ENCODE results near the gene RAD51B. TPM values are rescaled to one million over a fixed set of nuclear protein-coding genes. Genes with fewer than 3 reads are reported as not detected.

The RAD51B gene
- total RNA-seq, 4 donors from 2014 or later, result 19.6 to 39.7 (median 25.4) TPM

- no peak overlapping the region for H3K27ac ChIP-seq
- H3K4me1 ChIP-seq, result peaks cover 56% of the 10 kb centered on the region
- WGBS, result 74% methylated on average over 5 of the region's 5 CpGs
- TF ChIP-seq POLR2A (IDR thresholded peaks at IDR 0.05) (no peak), EP300 (IDR thresholded peaks at IDR 0.05) (no peak), CTCF (IDR thresholded peaks at IDR 0.05) (no peak), POLR2AphosphoS5 (IDR thresholded peaks at IDR 0.05) (no peak)
- H3K4me3 ChIP-seq, result no peak overlapping the region
- DNase-seq (ENCODE audit: low spot score in 2 of 2), result no peak
- no peaks in the 10 kb centered on the region for H3K27me3 ChIP-seq
- no peaks in the 10 kb centered on the region for H3K36me3 ChIP-seq
- H3K9me3 ChIP-seq, result no peaks in the 10 kb centered on the region
Observed at GRCh38 chr14:68580671-68581070, 761.1 kb downstream of the RAD51B start.

GRCh38 chr14:68583548-68584280, 764.1 kb downstream of the RAD51B start:
- no peaks in the 10 kb centered on the region for H3K27me3 ChIP-seq
- TF ChIP-seq EP300 (IDR thresholded peaks at IDR 0.05) (no peak), POLR2AphosphoS5 (IDR thresholded peaks at IDR 0.05) (no peak), CTCF (IDR thresholded peaks at IDR 0.05) (no peak), POLR2A (IDR thresholded peaks at IDR 0.05) (no peak)
- H3K27ac ChIP-seq, result peak overlapping the region; percentile 83
- 65% methylated on average over 8 of the region's 13 CpGs for whole genome bisulfite sequencing
- H3K9me3 ChIP-seq, result no peaks in the 10 kb centered on the region
- no peaks in the 10 kb centered on the region for H3K36me3 ChIP-seq
- H3K4me1 ChIP-seq, result peaks cover 61% of the 10 kb centered on the region
- no peak overlapping the region for H3K4me3 ChIP-seq
- DNase-seq (ENCODE audit: low spot score in 2 of 2), result no peak

- DNase-seq (ENCODE audit: low spot score in 2 of 2), result no peak
- no peaks in the 10 kb centered on the region for H3K27me3 ChIP-seq
- TF ChIP-seq POLR2A (IDR thresholded peaks at IDR 0.05) (no peak), POLR2AphosphoS5 (IDR thresholded peaks at IDR 0.05) (no peak), EP300 (IDR thresholded peaks at IDR 0.05) (no peak)
- H3K36me3 ChIP-seq, result no peaks in the 10 kb centered on the region
- no peaks in the 10 kb centered on the region for H3K9me3 ChIP-seq
- peaks cover 70% of the 10 kb centered on the region for H3K4me1 ChIP-seq
- WGBS, result 56% methylated on average over 4 of the region's 4 CpGs
- H3K27ac ChIP-seq, result peak overlapping the region; percentile 83
- H3K4me3 ChIP-seq, result no peak overlapping the region
Observed at GRCh38 chr14:68584786-68585185, 765.2 kb downstream of the RAD51B start.

GRCh38 chr14:68585690-68586089, 766.1 kb downstream of the RAD51B start:
- WGBS, result 79% methylated on average over 16 of the region's 16 CpGs
- peak overlapping the region; percentile 83 for H3K27ac ChIP-seq
- H3K9me3 ChIP-seq, result no peaks in the 10 kb centered on the region
- no peak for DNase-seq (ENCODE audit: low spot score in 2 of 2)
- TF ChIP-seq POLR2A (IDR thresholded peaks at IDR 0.05) (no peak), POLR2AphosphoS5 (IDR thresholded peaks at IDR 0.05) (no peak)
- no peaks in the 10 kb centered on the region for H3K36me3 ChIP-seq
- H3K27me3 ChIP-seq, result no peaks in the 10 kb centered on the region
- peaks cover 75% of the 10 kb centered on the region for H3K4me1 ChIP-seq
- no peak overlapping the region for H3K4me3 ChIP-seq

- TF ChIP-seq POLR2AphosphoS5 (IDR thresholded peaks at IDR 0.05), result no peak
- no peak for TF ChIP-seq POLR2A (IDR thresholded peaks at IDR 0.05)
- no peaks in the 10 kb centered on the region for H3K27me3 ChIP-seq
- DNase-seq (ENCODE audit: low spot score in 2 of 2), result no peak
- H3K9me3 ChIP-seq, result no peaks in the 10 kb centered on the region
- H3K4me1 ChIP-seq, result peaks cover 80% of the 10 kb centered on the region
- no peak overlapping the region for H3K4me3 ChIP-seq
- peak overlapping the region; percentile 83 for H3K27ac ChIP-seq
- H3K36me3 ChIP-seq, result no peaks in the 10 kb centered on the region
- 41% methylated on average over 9 of the region's 13 CpGs for WGBS
Observed at GRCh38 chr14:68586896-68587751, 767.5 kb downstream of the RAD51B start.

- no peak for DNase-seq (ENCODE audit: low spot score in 2 of 2)
- no peak for TF ChIP-seq POLR2A (IDR thresholded peaks at IDR 0.05)
- no peak for TF ChIP-seq EP300 (IDR thresholded peaks at IDR 0.05)
- no peak for TF ChIP-seq POLR2AphosphoS5 (IDR thresholded peaks at IDR 0.05)
- TF ChIP-seq CTCF (IDR thresholded peaks at IDR 0.05), result no peak
- peak overlapping the region; percentile 83 for H3K27ac ChIP-seq
- H3K9me3 ChIP-seq, result no peaks in the 10 kb centered on the region
- WGBS, result 81% methylated on average over 6 of the region's 6 CpGs
- H3K27me3 ChIP-seq, result no peaks in the 10 kb centered on the region
- H3K4me1 ChIP-seq, result peaks cover 80% of the 10 kb centered on the region
- H3K4me3 ChIP-seq, result no peak overlapping the region
- H3K36me3 ChIP-seq, result no peaks in the 10 kb centered on the region
Observed at GRCh38 chr14:68587931-68588330, 768.4 kb downstream of the RAD51B start.
